Esophagus squamous epithelium (tissue), 5 donors: ENCODE results near the gene ITPK1. TPM values are rescaled to one million over a fixed set of nuclear protein-coding genes. Genes with fewer than 3 reads are reported as not detected.

ENCODE experiments used
- DNase-seq: peaks from one replicate; lab custom pipeline; 2025; lab: John Stamatoyannopoulos, UW
- H3K27ac ChIP-seq, 4 donors: fragments of 200-600 bp; sonication (generic); one replicate each; pipeline ENCODE4 v1.5.1; 2016 to 2019; ENCODE audit warnings: mild to moderate bottlenecking in 1 of 4
- H3K27me3 ChIP-seq, 4 donors: fragments of 200-600 bp; sonication (generic); 1 replicate in 3 of 4; 2 replicates in 1 of 4; pipeline versions ENCODE4 v1.5.1 to v1.6.0; 2017 to 2021; ENCODE audit warnings: antibody characterized with exemption in 1 of 4
- H3K36me3 ChIP-seq, 3 donors: fragments of 200-600 bp; sonication (generic); one replicate each; pipeline ENCODE4 v1.5.1; 2016 to 2019
- H3K4me1 ChIP-seq, 3 donors: fragments of 200-600 bp; sonication (generic); one replicate each; pipeline ENCODE4 v1.5.1; 2017 to 2019
- H3K4me3 ChIP-seq, 4 donors: fragments of 200-600 bp; sonication (generic); 1 replicate in 3 of 4; 2 replicates in 1 of 4; pipeline ENCODE4 v1.5.1; 2016 to 2019; ENCODE audit warnings: mild to moderate bottlenecking in 2 of 4, moderate library complexity in 1 of 4
- H3K9me3 ChIP-seq, 3 donors: fragments of 200-600 bp; sonication (generic); one replicate each; pipeline ENCODE4 v1.5.1; 2016 to 2019
- CTCF ChIP-seq, 6 experiments: fragments of 450-650 bp in 4 of 6; fragments of 200-600 bp in 2 of 6; sonication (generic) in 2 of 6; IDR thresholded peaks; one replicate each; pipeline ENCODE4 v1.5.1; 2016 to 2019; ENCODE audit warnings: antibody characterized with exemption in 6 of 6, mild to moderate bottlenecking in 4 of 6, moderate library complexity in 4 of 6
- POLR2A ChIP-seq, 4 donors: fragments of 450-650 bp; IDR thresholded peaks; one replicate each; pipeline ENCODE4 v1.6.1; 2017; ENCODE audit warnings: antibody characterized with exemption in 4 of 4, mild to moderate bottlenecking in 4 of 4, moderate library complexity in 3 of 4
- WGBS, 2 donors: methylation state at CpG; one replicate each; pipeline ENCODE4 v1.1.5; 2018; 5-methylcytosine and 5-hydroxymethylcytosine counted together
- intact Hi-C: fragments of 100-400 bp; cut with DNase I; formaldehyde crosslinking; loops from one replicate; pipeline ENCODE4 v1.15.0; 2022
- total RNA-seq, 4 donors: library from RNA; depleted of rRNA; stranded (reverse); fragments of >200 nt; gene quantifications; one replicate each; pipeline ENCODE4 v1.1.0, GENCODE V29; 2016
- donor health status: DM: yes; HTN: yes; CAD: no.

ITPK1 gene
- total RNA-seq, 4 donors from 2014 or later: 14.2 to 34.5 (median 25.8) TPM

GRCh38 chr14:93035917-93036651, 79.6 kb downstream of the ITPK1 start:
- Histone ChIP-seq H3K27ac (peak overlapping the region; percentile 46 to 85 (median 74)), H3K4me3 (no peak overlapping the region), H3K9me3 (no peaks in the 10 kb centered on the region), H3K27me3 (no peaks in the 10 kb centered on the region), H3K4me1 (peaks cover 34 to 97% (median 52%) of the 10 kb centered on the region in 3 donors), H3K36me3 (no peaks in the 10 kb centered on the region)
- 57 to 58% methylated on average over 2 to 12 of the region's 22 CpGs for WGBS, 2 donors
- no peak for DNase-seq
- TF ChIP-seq POLR2A (IDR thresholded peaks at IDR 0.05): no peak
- no peak for TF ChIP-seq CTCF (IDR thresholded peaks at IDR 0.05)
- intact Hi-C loops: no loop called here

- intact Hi-C loops: no loop called here
- Histone ChIP-seq H3K27me3 (no peaks in the 10 kb centered on the region), H3K4me1 (peaks cover 29 to 96% (median 50%) of the 10 kb centered on the region in 3 donors), H3K27ac (peak overlapping the region in 3 of 4 donors; percentile 62 to 85 (median 85)), H3K36me3 (no peaks in the 10 kb centered on the region), H3K4me3 (no peak overlapping the region), H3K9me3 (no peaks in the 10 kb centered on the region)
- WGBS, 2 donors: 79 to 82% methylated on average over 2 to 3 of the region's 5 CpGs
- TF ChIP-seq CTCF (IDR thresholded peaks at IDR 0.05) (no peak), POLR2A (IDR thresholded peaks at IDR 0.05) (no peak)
- no peak for DNase-seq
These were observed 80.2 kb downstream of the ITPK1 start for GRCh38 chr14:93035585-93035916.

- no peaks in the 10 kb centered on the region for H3K36me3 ChIP-seq
- H3K9me3 ChIP-seq: no peaks in the 10 kb centered on the region
- no peak overlapping the region for H3K4me3 ChIP-seq
- no peak for TF ChIP-seq CTCF (IDR thresholded peaks at IDR 0.05)
- TF ChIP-seq POLR2A (IDR thresholded peaks at IDR 0.05): no peak
- peak overlapping the region in 3 of 4 donors; percentile 53 to 85 (median 57) for H3K27ac ChIP-seq
- no peaks in the 10 kb centered on the region for H3K27me3 ChIP-seq
- intact Hi-C loops: no loop called here
- WGBS, 2 donors: 72 to 92% methylated on average over 1 to 5 of the region's 5 CpGs
- H3K4me1 ChIP-seq: peaks cover 25 to 87% (median 41%) of the 10 kb centered on the region in 3 donors
- DNase-seq: no peak
These were observed 81.1 kb downstream of the ITPK1 start for GRCh38 chr14:93034671-93034994.

- TF ChIP-seq CTCF (IDR thresholded peaks at IDR 0.05) (peak in 5 of 6 experiments; percentile 9 to 37 (median 26)), POLR2A (IDR thresholded peaks at IDR 0.05) (no peak)
- peak overlapping the region in 3 of 4 donors; percentile 53 to 85 (median 57) for H3K27ac ChIP-seq
- peaks cover 25 to 82% (median 41%) of the 10 kb centered on the region in 3 donors for H3K4me1 ChIP-seq
These were observed 81.6 kb downstream of the ITPK1 start for GRCh38 chr14:93033983-93034670.

More at GRCh38 chr14:93033983-93034670, 81.6 kb downstream of the ITPK1 start:
- intact Hi-C loops: no loop called here
- Histone ChIP-seq H3K9me3 (no peaks in the 10 kb centered on the region), H3K4me3 (no peak overlapping the region), H3K36me3 (no peaks in the 10 kb centered on the region), H3K27me3 (no peaks in the 10 kb centered on the region)
- WGBS, 2 donors: 100% methylated on average over 1 to 2 of the region's 7 CpGs
- DNase-seq: no peak
